Esophagus (tissue), 2 donors: ENCODE data around the gene SKIDA1. TPM values are rescaled to one million over a fixed set of nuclear protein-coding genes. Genes with fewer than 3 reads are reported as not detected.

Source experiments
- H3K27ac ChIP-seq, 2 donors: one replicate each; pipeline ENCODE4 v1.5.1; 2013; ENCODE audit warnings: low read depth in 2 of 2, mild to moderate bottlenecking in 2 of 2, inconsistent platforms in 1 of 2, low read length in 1 of 2, moderate library complexity in 1 of 2
- H3K27me3 ChIP-seq, 2 donors: one replicate each; pipeline ENCODE4 v1.6.1; 2013; ENCODE audit warnings: low read length in 2 of 2, control low read depth in 1 of 2, mild to moderate bottlenecking in 1 of 2; ENCODE audit not compliant: insufficient read depth in 2 of 2, control insufficient read depth in 1 of 2
- H3K36me3 ChIP-seq, 2 donors: one replicate each; pipeline ENCODE4 v1.6.1; 2013; ENCODE audit warnings: low read length in 1 of 2; ENCODE audit not compliant: control insufficient read depth in 2 of 2, insufficient read depth in 2 of 2
- H3K4me1 ChIP-seq, 2 donors: one replicate each; pipeline ENCODE4 v1.6.1; 2013; ENCODE audit warnings: low read length in 1 of 2; ENCODE audit not compliant: control insufficient read depth in 2 of 2, insufficient read depth in 2 of 2
- H3K4me3 ChIP-seq, 2 donors: one replicate each; pipeline ENCODE4 v1.5.1; 2013; ENCODE audit warnings: low read length in 2 of 2, mild to moderate bottlenecking in 2 of 2, low read depth in 1 of 2, moderate library complexity in 1 of 2
- H3K9me3 ChIP-seq, 2 donors: one replicate each; pipeline ENCODE4 v1.6.1; 2013; ENCODE audit warnings: mild to moderate bottlenecking in 2 of 2, low read depth in 1 of 2, low read length in 1 of 2, moderate library complexity in 1 of 2; ENCODE audit not compliant: control insufficient read depth in 2 of 2, insufficient read depth in 1 of 2
- whole genome bisulfite sequencing, 2 donors: extraction: QIAGEN DNeasy Blood & Tissue Kit; methylation state at CpG; one replicate each; pipeline ENCODE4 v1.1.7; 2013; 5-methylcytosine and 5-hydroxymethylcytosine counted together
- polyA plus RNA-seq, 2 donors: library from polyadenylated mRNA; stranded (reverse); fragments of 200-250 nt; gene quantifications; one replicate each; pipeline ENCODE4 v1.2.3, GENCODE V29; 2013
- donor health status: healthy with polysubstance abuse.
- donor health status: Bipolar disorder and iron deficiency.

The SKIDA1 gene
- polyA plus RNA-seq, 2 donors, result 0.19 to 0.22 TPM

GRCh38 chr10:21523557-21524008 is 1.9 kb downstream of the SKIDA1 start:
- Histone ChIP-seq H3K4me3 (no peak overlapping the region), H3K4me1 (no peaks in the 10 kb centered on the region), H3K27ac (peak overlapping the region; percentile 23 to 63), H3K36me3 (no peaks in the 10 kb centered on the region), H3K27me3 (no peaks in the 10 kb centered on the region), H3K9me3 (no peaks in the 10 kb centered on the region)
- WGBS, 2 donors, result 38 to 49% methylated on average over 3 of the region's 3 CpGs

- no peak overlapping the region for H3K4me3 ChIP-seq
- 61 to 64% methylated on average over 1 of the region's 1 CpG for WGBS, 2 donors
- no peak overlapping the region for H3K27ac ChIP-seq
- no peaks in the 10 kb centered on the region for H3K4me1 ChIP-seq
- no peaks in the 10 kb centered on the region for H3K36me3 ChIP-seq
- H3K9me3 ChIP-seq, result no peaks in the 10 kb centered on the region
- no peaks in the 10 kb centered on the region for H3K27me3 ChIP-seq
Observed at GRCh38 chr10:21522631-21523406, 2.7 kb downstream of the SKIDA1 start.

GRCh38 chr10:21521751-21522533 is 3.5 kb downstream of the SKIDA1 start:
- Histone ChIP-seq H3K36me3 (no peaks in the 10 kb centered on the region), H3K9me3 (no peaks in the 10 kb centered on the region), H3K4me1 (no peaks in the 10 kb centered on the region), H3K27me3 (no peaks in the 10 kb centered on the region), H3K27ac (no peak overlapping the region), H3K4me3 (no peak overlapping the region)
- 52 to 63% methylated on average over 4 of the region's 4 CpGs for WGBS, 2 donors

GRCh38 chr10:21520949-21521348 is 4.5 kb downstream of the SKIDA1 start:
- H3K4me1 ChIP-seq, result peaks cover 2 to 3% of the 10 kb centered on the region in 2 donors
- no peaks in the 10 kb centered on the region for H3K9me3 ChIP-seq

GRCh38 chr10:21520509-21520908 is 5.0 kb downstream of the SKIDA1 start:
- Histone ChIP-seq H3K4me3 (peak overlapping the region in 1 of 2 donors; percentile 81), H3K36me3 (no peaks in the 10 kb centered on the region), H3K9me3 (no peaks in the 10 kb centered on the region), H3K27ac (peak overlapping the region in 1 of 2 donors; percentile 84), H3K4me1 (peaks cover 3% of the 10 kb centered on the region in 2 donors), H3K27me3 (no peaks in the 10 kb centered on the region)

More at GRCh38 chr10:21520949-21521348, 4.5 kb downstream of the SKIDA1 start:
- Histone ChIP-seq H3K4me3 (no peak overlapping the region), H3K27me3 (no peaks in the 10 kb centered on the region), H3K36me3 (no peaks in the 10 kb centered on the region), H3K27ac (peak overlapping the region; percentile 64 to 78)
- 48 to 53% methylated on average over 8 of the region's 8 CpGs for WGBS, 2 donors

GRCh38 chr10:21519941-21520436 is 5.5 kb downstream of the SKIDA1 start:
- H3K4me1 ChIP-seq, result peaks cover 3% of the 10 kb centered on the region in 2 donors
- no peaks in the 10 kb centered on the region for H3K36me3 ChIP-seq
- H3K27me3 ChIP-seq, result no peaks in the 10 kb centered on the region
- 6 to 17% methylated on average over 12 of the region's 12 CpGs for WGBS, 2 donors
- H3K9me3 ChIP-seq, result no peaks in the 10 kb centered on the region
- peak overlapping the region; percentile 81 to 84 for H3K27ac ChIP-seq
- H3K4me3 ChIP-seq, result peak overlapping the region; percentile 17 to 81

GRCh38 chr10:21519397-21519933 is 6.0 kb downstream of the SKIDA1 start:
- 13 to 22% methylated on average over 11 of the region's 11 CpGs for WGBS, 2 donors
- Histone ChIP-seq H3K4me3 (peak overlapping the region; percentile 17 to 81), H3K4me1 (peaks cover 3% of the 10 kb centered on the region in 2 donors), H3K27ac (peak overlapping the region; percentile 81 to 84), H3K27me3 (no peaks in the 10 kb centered on the region), H3K36me3 (no peaks in the 10 kb centered on the region), H3K9me3 (no peaks in the 10 kb centered on the region)

GRCh38 chr10:21518641-21519396 is 6.7 kb downstream of the SKIDA1 start:
- H3K4me1 ChIP-seq, result peaks cover 3% of the 10 kb centered on the region in 2 donors
- no peaks in the 10 kb centered on the region for H3K36me3 ChIP-seq
- no peaks in the 10 kb centered on the region for H3K27me3 ChIP-seq
- no peaks in the 10 kb centered on the region for H3K9me3 ChIP-seq
- H3K4me3 ChIP-seq, result peak overlapping the region; percentile 20 to 81
- WGBS, 2 donors, result 9 to 13% methylated on average over 16 of the region's 16 CpGs
- H3K27ac ChIP-seq, result peak overlapping the region; percentile 84 to 88

- peak overlapping the region; percentile 3 to 81 for H3K4me3 ChIP-seq
- 10 to 18% methylated on average over 13 of the region's 13 CpGs for WGBS, 2 donors
Observed at GRCh38 chr10:21518149-21518640, 7.3 kb downstream of the SKIDA1 start.

More at GRCh38 chr10:21518149-21518640, 7.3 kb downstream of the SKIDA1 start:
- Histone ChIP-seq H3K36me3 (no peaks in the 10 kb centered on the region), H3K27me3 (no peaks in the 10 kb centered on the region), H3K9me3 (no peaks in the 10 kb centered on the region), H3K27ac (peak overlapping the region; percentile 84 to 91), H3K4me1 (peaks cover 3% of the 10 kb centered on the region in 2 donors)
